Ovary (tissue), 9 donors: ENCODE data around the gene KIF3B. TPM values are rescaled to one million over a fixed set of nuclear protein-coding genes. Genes with fewer than 3 reads are reported as not detected.
"Not testable (repeated sequence)": the region's sequence is repeated elsewhere in the genome, so short reads cannot be mapped to it uniquely, and the experiment has no call there.

Experiments
- DNase-seq, 5 donors: peaks; one replicate each; pipeline ENCODE4 v3.0.0-alpha.2; 2019 to 2020
- H3K27ac ChIP-seq, 2 donors: fragments of 200-600 bp; one replicate each; pipeline versions ENCODE4 v1.5.1 to v1.8.0; 2019 to 2022
- H3K27me3 ChIP-seq: fragments of 200-600 bp; one replicate; pipeline ENCODE4 v1.8.0; 2022
- H3K36me3 ChIP-seq: fragments of 200-600 bp; sonication (generic); one replicate; pipeline ENCODE4 v1.5.1; 2019
- H3K4me1 ChIP-seq: one replicate; pipeline ENCODE4 v1.8.1; 2013; ENCODE audit warnings: mild to moderate bottlenecking, moderate library complexity; ENCODE audit not compliant: insufficient read depth
- H3K4me3 ChIP-seq: fragments of 200-600 bp; sonication (generic); one replicate; pipeline ENCODE4 v1.5.1; 2017
- H3K9me3 ChIP-seq, 2 donors: fragments of 200-600 bp in 1 of 2; sonication (generic) in 1 of 2; one replicate each; pipeline versions ENCODE4 v1.5.1 to v1.8.1; 2013 to 2019; ENCODE audit warnings: mild to moderate bottlenecking in 1 of 2, moderate library complexity in 1 of 2
- CTCF ChIP-seq, 3 donors: fragments of 450-650 bp in 2 of 3; fragments of 200-600 bp in 1 of 3; IDR thresholded peaks; one replicate each; pipeline versions ENCODE4 v1.5.1 to v1.8.0; 2016 to 2022; ENCODE audit warnings: antibody characterized with exemption in 3 of 3, mild to moderate bottlenecking in 1 of 3
- EP300 ChIP-seq: sonication (generic); formaldehyde crosslinking; IDR thresholded peaks from one replicate; pipeline ENCODE4 v1.6.1; 2017; ENCODE audit warnings: antibody characterized with exemption
- POLR2A ChIP-seq: fragments of 450-650 bp; IDR thresholded peaks from one replicate; pipeline ENCODE4 v1.6.1; 2017; ENCODE audit warnings: antibody characterized with exemption, mild to moderate bottlenecking, moderate library complexity
- WGBS, 3 donors: extraction: QIAGEN DNeasy Blood & Tissue Kit in 1 of 3; methylation state at CpG; one replicate each; pipeline versions ENCODE4 v1.1.5 to v1.1.7; 2013 to 2017; 5-methylcytosine and 5-hydroxymethylcytosine counted together
- intact Hi-C, 4 donors: fragments of 100-400 bp; cut with DNase I; formaldehyde crosslinking; loops; one replicate each; pipeline versions ENCODE4 v1.11.0 to v1.15.1; 2022 to 2023
- polyA plus RNA-seq, 2 donors: library from polyadenylated mRNA; stranded (reverse); fragments of 200-250 nt in 1 of 2; fragments of 350-450 nt in 1 of 2; fragmentation: Illumina TruSeq in 1 of 2; extraction: RNeasy Lipid Tissue Mini Kit (QIAGEN cat#74804) in 1 of 2; gene quantifications; one replicate each; pipeline ENCODE4 v1.2.3, GENCODE V29; 2013 to 2014
- total RNA-seq, 7 donors: library from RNA; depleted of rRNA in 2 of 7; stranded (reverse); fragments of >200 nt in 2 of 7; fragmentation: NEBNext Ultra II Directional in 3 of 7; extraction: Animal tissue kit (Norgen Biotek cat#: 25700) in 3 of 7; gene quantifications; one replicate each; pipeline versions ENCODE4 v1.1.0 to v1.2.4, GENCODE V29; 2016 to 2023
- donor health status: DM: no; HTN: no; CAD: no; lungs with moderate emphysema.
- donor health status: DM: no; HTN: no; CAD: no.
- donor health status: Bipolar disorder and iron deficiency.
- donor health status: DM: yes; HTN: yes; CAD: no.
- donor health status: DM: no; HTN: no; CAD: no.
- donor health status: DM: yes; HTN: yes; CAD: no.

KIF3B gene
- total and polyA plus RNA-seq, 9 donors, result 10.6 to 29.8 (median 23.7) TPM

- TF ChIP-seq EP300, result no peak
- no peak for TF ChIP-seq CTCF (IDR thresholded peaks at IDR 0.05)
- no peak for TF ChIP-seq POLR2A
- Histone ChIP-seq H3K4me3 (no peak overlapping the region), H3K4me1 (no peaks in the 10 kb centered on the region), H3K27ac (no peak overlapping the region), H3K9me3 (no peaks in the 10 kb centered on the region), H3K27me3 (no peaks in the 10 kb centered on the region), H3K36me3 (no peaks in the 10 kb centered on the region)
- 69 to 80% (median 76%) methylated on average over 2 of the region's 2 CpGs for WGBS, 3 donors
- no peak for DNase-seq
- intact Hi-C loops, result no loop called here
These were observed 38.4 kb downstream of the KIF3B start for GRCh38 chr20:32315891-32316290.

- TF ChIP-seq POLR2A, result no peak
- TF ChIP-seq CTCF (IDR thresholded peaks at IDR 0.05), result no peak
- no peak for TF ChIP-seq EP300
- Histone ChIP-seq H3K4me1 (no peaks in the 10 kb centered on the region), H3K4me3 (no peak overlapping the region), H3K27me3 (no peaks in the 10 kb centered on the region), H3K27ac (no peak overlapping the region), H3K9me3 (no peaks in the 10 kb centered on the region), H3K36me3 (no peaks in the 10 kb centered on the region)
- intact Hi-C loops, result no loop called here
- DNase-seq, result no peak
- WGBS, 3 donors, result 82 to 96% (median 93%) methylated on average over 7 of the region's 7 CpGs
These were observed 39.2 kb downstream of the KIF3B start for GRCh38 chr20:32316667-32317066.

GRCh38 chr20:32319100-32319499, 41.6 kb downstream of the KIF3B start:
- intact Hi-C loops, result no loop called here
- WGBS, 3 donors, result 70 to 79% (median 75%) methylated on average over 6 of the region's 6 CpGs
- Histone ChIP-seq H3K4me3 (no peak overlapping the region), H3K36me3 (no peaks in the 10 kb centered on the region), H3K9me3 (no peaks in the 10 kb centered on the region), H3K4me1 (no peaks in the 10 kb centered on the region), H3K27ac (no peak overlapping the region), H3K27me3 (no peaks in the 10 kb centered on the region)
- no peak for DNase-seq
- TF ChIP-seq POLR2A, result no peak
- no peak for TF ChIP-seq EP300
- no peak for TF ChIP-seq CTCF (IDR thresholded peaks at IDR 0.05)

- no peak for TF ChIP-seq CTCF (IDR thresholded peaks at IDR 0.05)
- TF ChIP-seq POLR2A, result no peak
- TF ChIP-seq EP300, result no peak
- no peaks in the 10 kb centered on the region for H3K4me1 ChIP-seq
- H3K9me3 ChIP-seq, result no peaks in the 10 kb centered on the region
- no peak overlapping the region for H3K4me3 ChIP-seq
- DNase-seq, result no peak
- no peak overlapping the region for H3K27ac ChIP-seq
- 82 to 92% (median 83%) methylated on average over 1 of the region's 1 CpG for WGBS, 3 donors
- intact Hi-C loops, result no loop called here
- H3K36me3 ChIP-seq, result no peaks in the 10 kb centered on the region
- H3K27me3 ChIP-seq, result no peaks in the 10 kb centered on the region
These were observed 42.9 kb downstream of the KIF3B start for GRCh38 chr20:32320305-32320704.

GRCh38 chr20:32321390-32321789, 43.9 kb downstream of the KIF3B start:
- TF ChIP-seq POLR2A, result no peak
- no peak for TF ChIP-seq EP300
- no peak for TF ChIP-seq CTCF (IDR thresholded peaks at IDR 0.05)
- H3K9me3 ChIP-seq, result no peaks in the 10 kb centered on the region
- intact Hi-C loops, result no loop called here
- H3K36me3 ChIP-seq, result no peaks in the 10 kb centered on the region
- WGBS, 3 donors, result 81 to 93% (median 88%) methylated on average over 1 of the region's 1 CpG
- no peak for DNase-seq
- no peaks in the 10 kb centered on the region for H3K27me3 ChIP-seq
- H3K4me3 ChIP-seq, result no peak overlapping the region
- H3K4me1 ChIP-seq, result peaks cover 3% of the 10 kb centered on the region
- no peak overlapping the region for H3K27ac ChIP-seq

- DNase-seq, result peak in 2 of 5 donors; percentile 26 to 27
- H3K4me3 ChIP-seq, H3K9me3 ChIP-seq, H3K27me3 ChIP-seq, H3K27ac ChIP-seq, H3K36me3 ChIP-seq, intact Hi-C loops, H3K4me1 ChIP-seq: not testable (repeated sequence)
- WGBS, 3 donors, result 94 to 98% (median 97%) methylated on average over 12 of the region's 12 CpGs
These were observed 44.8 kb downstream of the KIF3B start for GRCh38 chr20:32322260-32322659.

- H3K9me3 ChIP-seq, H3K4me3 ChIP-seq, H3K27me3 ChIP-seq, intact Hi-C loops, H3K36me3 ChIP-seq, H3K4me1 ChIP-seq, H3K27ac ChIP-seq, DNase-seq: not testable (repeated sequence)
- WGBS, 3 donors, result 94 to 97% (median 95%) methylated on average over 5 of the region's 5 CpGs
These were observed 46.3 kb downstream of the KIF3B start for GRCh38 chr20:32323761-32324160.
